Adipose tissue (tissue), 3 donors: Measurements from ENCODE around the gene USP24. TPM values are rescaled to one million over a fixed set of nuclear protein-coding genes. Genes with fewer than 3 reads are reported as not detected.

ENCODE experiments used
- H3K27ac ChIP-seq: one replicate; pipeline ENCODE4 v1.5.1; 2013; ENCODE audit warnings: low read depth, low read length
- WGBS, 3 donors: extraction: QIAGEN DNeasy Blood & Tissue Kit; methylation state at CpG; one replicate each; pipeline ENCODE4 v1.1.7; 2013; 5-methylcytosine and 5-hydroxymethylcytosine counted together
- polyA plus RNA-seq, 3 donors: library from polyadenylated mRNA; stranded (reverse); fragments of 200-250 nt; gene quantifications; one replicate each; pipeline ENCODE4 v1.2.3, GENCODE V29; 2013
- donor health status: healthy with polysubstance abuse.
- donor health status: Bipolar disorder and iron deficiency.
- donor health status: healthy.

USP24 gene
- polyA plus RNA-seq, 3 donors = 6.6 to 16.0 (median 9.3) TPM

DNA sequence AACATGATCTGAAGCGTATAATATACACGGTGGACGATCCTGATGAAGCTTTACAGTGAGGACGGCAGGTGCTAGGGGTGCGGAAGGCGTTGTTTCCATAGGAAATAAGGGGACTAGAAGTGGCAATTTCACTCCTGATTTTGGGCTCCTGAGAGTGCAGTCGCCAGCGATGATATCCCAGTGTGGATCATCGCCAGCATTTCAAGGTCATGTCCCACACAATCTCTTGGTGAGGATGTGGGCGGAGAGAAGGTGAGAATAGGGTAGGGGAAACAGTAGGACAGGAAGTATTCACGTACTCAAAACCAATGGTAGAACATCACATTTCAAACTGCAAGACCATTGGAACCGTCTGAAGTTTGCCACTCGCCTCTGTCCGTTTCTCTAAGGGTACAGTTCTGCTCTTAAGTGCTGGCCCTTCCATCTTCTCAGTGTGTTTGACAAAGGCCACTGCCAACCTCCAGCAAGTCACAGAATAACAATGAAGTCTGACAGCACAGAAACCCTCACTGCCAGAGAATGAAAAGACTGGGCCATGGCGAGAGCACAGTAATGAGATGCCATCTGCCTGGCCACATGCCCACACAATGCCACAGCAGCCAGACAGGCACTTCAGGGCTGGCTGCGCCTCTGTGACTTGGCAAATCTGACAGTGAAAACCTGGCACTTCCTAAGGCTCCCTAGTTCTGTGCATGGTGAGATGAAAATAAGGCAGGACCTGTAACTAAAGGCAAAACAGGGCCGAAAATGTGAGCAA, 148.0 kb downstream of the USP24 start:
- 84 to 90% (median 89%) methylated on average over 17 of the region's 17 CpGs for WGBS, 3 donors
- H3K27ac ChIP-seq = no peak overlapping the region

DNA sequence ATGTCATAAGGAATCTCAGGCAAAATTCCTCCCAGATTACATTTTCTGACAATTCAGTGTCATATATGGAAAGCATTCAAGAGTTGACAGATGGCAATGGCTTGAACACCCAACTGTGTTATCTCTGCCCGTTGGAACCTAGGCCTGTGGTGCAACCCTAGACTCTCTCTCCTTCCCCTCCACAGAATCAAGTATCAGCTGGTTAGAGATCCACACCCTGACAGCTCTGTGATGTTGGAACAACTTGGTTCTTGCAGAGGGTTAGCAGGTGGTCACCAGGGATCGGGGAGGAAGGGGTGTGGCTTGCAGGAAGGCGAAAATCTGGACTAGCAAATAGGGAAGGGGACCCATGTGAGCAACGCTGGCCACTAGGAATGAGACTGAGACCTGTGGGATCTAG, 149.5 kb downstream of the USP24 start:
- no peak overlapping the region for H3K27ac ChIP-seq
- WGBS, 3 donors = 81 to 88% (median 83%) methylated on average over 4 of the region's 4 CpGs

DNA sequence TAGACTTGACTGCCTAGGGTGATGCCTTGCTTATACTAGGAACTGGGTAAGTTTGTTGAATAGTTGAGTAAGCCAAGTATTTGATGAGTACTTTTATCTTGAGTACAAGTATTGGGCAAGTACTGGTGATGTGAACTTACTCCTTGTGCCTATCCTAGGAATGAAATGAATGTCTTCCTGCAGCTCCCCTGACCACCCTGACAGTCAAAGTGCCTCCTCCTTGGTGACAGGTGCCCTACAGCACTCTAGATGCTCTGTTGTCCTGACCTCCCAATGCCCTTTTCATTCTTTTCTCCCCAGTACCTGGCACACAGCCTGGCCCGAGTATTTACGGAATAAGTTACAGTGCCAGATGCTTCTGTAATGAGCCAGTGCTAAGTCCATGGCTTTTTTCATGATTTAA, 150.3 kb downstream of the USP24 start:
- no peak overlapping the region for H3K27ac ChIP-seq
- 33 to 52% (median 43%) methylated on average over 2 of the region's 2 CpGs for WGBS, 3 donors

DNA sequence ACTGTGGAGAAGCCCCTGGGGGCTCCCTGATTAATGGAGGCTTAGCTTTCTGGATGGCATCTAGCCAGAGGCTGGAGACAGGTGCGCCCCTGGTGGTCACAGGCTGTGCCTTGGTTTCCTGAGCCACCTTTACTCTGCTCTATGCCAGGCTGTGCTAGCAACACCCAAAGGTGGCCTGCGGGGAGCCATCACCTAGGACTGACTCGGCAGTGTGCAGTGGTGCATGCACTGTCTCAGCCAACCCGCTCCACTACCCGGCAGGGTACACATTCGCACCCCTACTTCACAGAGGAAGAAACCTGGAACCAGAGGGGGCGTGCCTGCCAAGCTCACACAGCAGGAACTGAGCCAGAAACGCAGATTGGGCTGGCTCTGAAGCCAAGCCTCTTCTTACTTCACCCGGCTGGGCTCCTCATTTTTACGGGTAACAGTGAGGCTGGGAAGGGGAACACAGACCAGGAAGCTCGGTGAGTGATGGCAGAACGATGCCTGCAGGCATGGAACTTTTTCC, 151.0 kb downstream of the USP24 start:
- H3K27ac ChIP-seq = no peak overlapping the region
- WGBS, 3 donors = 50 to 67% (median 54%) methylated on average over 12 of the region's 12 CpGs

DNA sequence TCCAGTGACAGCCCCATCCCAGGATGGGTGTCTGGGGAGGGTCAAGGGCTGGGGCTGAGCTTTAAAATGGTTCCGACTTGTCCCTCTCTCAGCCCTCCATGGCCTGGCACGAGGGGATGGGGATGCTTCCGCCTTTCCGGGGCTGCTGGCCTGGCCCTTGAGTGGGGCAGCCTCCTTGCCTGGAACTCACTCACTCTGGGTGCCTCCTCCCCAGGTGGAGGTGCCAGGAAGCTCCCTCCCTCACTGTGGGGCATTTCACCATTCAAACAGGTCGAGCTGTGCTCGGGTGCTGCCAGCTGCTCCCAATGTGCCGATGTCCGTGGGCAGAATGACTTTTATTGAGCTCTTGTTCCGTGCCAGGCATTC, 151.6 kb downstream of the USP24 start:
- no peak overlapping the region for H3K27ac ChIP-seq
- WGBS, 3 donors = 84 to 88% (median 87%) methylated on average over 9 of the region's 9 CpGs

DNA sequence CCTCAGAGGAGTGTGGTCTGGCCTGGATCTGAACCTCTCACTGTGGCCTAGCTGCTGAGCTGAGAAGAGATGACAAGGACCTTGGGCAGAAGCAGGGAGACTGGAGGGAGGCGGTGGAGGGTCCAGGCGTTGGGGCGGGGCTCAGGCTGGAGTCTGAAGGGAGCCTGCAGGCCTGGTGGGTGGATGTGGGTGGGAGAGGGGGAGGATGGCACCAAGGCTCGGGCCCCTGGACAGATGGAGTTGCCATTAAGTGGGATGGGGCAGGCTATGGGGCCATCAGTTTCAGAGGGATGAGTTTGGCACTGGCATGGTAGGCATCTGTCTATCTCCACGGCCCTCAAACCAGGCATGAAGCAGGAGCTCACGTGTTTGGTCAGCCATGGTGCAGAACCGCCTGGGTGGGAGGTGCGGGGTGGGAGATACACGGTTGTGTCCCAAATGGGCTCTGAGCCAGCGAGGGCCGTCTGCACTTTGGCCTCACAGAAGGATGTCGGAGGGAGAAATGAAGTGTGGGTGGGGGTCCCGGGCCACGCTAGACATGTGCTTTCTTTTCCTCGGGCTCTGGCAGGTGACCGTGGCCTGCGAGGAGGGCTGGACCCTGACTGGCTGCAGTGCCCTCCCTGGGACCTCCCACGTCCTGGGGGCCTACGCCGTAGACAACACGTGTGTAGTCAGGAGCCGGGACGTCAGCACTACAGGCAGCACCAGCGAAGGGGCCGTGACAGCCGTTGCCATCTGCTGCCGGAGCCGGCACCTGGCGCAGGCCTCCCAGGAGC, 152.2 kb downstream of the USP24 start:
- 92 to 93% (median 92%) methylated on average over 28 to 29 of the region's 29 CpGs for WGBS, 3 donors
- H3K27ac ChIP-seq = no peak overlapping the region

DNA sequence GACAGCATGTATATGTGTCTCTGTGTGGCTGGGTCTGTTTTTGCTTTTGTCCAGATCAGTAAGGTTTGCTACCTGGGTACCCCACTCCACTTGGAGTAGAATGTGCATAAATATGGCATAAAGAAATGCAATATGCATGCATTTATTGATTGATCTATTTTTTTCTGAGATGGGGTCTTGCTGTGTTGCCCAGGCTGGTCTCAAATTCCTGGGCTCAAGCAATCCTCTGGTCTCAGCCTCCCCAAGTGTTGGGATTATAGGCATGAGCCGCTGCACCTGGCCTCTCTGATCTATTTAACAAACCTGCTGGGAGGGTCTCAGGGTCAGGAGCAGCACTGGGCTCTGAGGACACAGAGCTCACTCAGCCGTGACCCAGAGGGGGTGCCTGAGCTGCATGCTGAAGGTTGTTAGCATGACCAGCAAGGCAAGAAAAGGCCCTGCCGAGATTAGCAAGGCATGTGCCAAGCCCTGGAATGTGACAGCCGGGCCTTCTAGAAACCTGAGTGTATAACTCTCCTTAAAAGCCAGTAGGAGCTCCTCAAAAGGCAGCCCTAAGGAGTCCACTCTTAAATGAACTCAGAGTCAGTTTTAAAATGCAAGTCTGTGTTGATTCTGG, 153.3 kb downstream of the USP24 start:
- H3K27ac ChIP-seq = no peak overlapping the region
- WGBS, 3 donors = 86 to 88% (median 87%) methylated on average over 4 of the region's 4 CpGs

DNA sequence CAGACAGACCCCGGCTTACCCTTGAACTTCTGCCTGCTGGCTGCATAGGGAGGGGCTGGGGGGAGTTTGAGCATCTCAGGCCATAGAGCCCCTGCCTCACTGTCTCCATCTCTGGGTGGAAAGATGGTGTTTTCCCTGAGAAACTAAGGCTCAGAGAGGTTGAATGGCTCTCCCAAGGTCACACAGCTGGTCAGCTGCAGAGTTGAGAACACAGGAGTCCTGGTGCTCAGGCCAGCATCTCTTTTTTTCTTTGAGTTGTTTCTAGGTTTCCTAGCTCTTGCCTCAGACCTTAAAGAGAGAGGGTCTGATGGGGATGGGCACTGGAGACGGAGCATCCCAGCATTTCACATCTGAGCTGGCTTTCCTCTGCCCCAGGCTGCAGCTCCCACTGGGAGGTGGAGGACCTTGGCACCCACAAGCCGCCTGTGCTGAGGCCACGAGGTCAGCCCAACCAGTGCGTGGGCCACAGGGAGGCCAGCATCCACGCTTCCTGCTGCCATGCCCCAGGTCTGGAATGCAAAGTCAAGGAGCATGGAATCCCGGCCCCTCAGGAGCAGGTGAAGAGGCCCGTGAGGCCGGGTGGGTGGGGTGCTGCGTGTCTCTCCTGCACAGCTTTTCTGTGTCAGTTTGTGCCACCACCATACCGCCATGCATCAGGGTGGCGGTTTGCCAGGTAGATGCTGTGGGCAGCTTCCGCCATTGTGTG, 154.0 kb downstream of the USP24 start:
- WGBS, 3 donors = 83 to 86% (median 84%) methylated on average over 13 of the region's 13 CpGs
- H3K27ac ChIP-seq = no peak overlapping the region

DNA sequence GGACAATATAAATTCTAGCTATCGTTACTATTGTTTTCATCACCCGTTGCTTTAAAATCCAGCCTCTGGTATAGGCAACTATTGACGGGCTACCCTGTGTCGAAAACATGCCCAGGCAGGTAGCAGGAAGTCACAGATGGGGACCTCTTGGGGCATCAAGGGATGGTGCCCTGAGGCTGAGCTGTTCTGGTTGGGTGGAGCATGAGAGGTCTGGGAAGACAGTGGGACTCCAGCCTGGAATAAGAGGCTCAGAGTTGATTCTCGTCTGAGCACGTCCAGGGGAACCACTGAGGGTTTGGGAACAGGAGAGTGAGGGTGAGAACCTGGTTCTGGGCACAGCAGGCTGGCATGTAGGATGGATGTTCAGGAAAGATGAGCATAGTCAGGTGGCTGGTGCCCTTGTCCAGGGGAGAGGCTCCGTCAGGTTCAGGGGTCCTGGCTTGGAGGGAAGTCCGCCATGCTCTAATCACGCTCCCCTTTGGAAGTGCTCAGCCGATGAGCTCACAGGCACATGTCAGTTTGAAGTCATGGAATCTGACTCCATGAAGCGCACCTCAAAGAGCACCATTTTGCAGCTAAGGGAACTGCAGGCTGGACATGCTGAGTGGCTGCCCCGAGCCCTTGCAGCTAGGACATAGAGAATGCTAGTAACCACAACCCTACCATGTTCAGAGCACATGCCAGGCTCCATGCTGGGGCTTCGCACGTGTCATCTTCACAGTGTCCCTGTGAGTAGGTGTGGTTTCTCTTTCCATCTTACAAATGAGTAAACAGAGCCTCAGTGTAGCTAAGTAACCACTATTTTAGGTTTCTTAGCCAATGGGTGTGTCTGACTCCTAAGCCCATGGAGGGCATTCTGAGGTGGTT, 154.8 kb downstream of the USP24 start:
- WGBS, 3 donors = 90 to 93% (median 92%) methylated on average over 14 of the region's 14 CpGs
- no peak overlapping the region for H3K27ac ChIP-seq

DNA sequence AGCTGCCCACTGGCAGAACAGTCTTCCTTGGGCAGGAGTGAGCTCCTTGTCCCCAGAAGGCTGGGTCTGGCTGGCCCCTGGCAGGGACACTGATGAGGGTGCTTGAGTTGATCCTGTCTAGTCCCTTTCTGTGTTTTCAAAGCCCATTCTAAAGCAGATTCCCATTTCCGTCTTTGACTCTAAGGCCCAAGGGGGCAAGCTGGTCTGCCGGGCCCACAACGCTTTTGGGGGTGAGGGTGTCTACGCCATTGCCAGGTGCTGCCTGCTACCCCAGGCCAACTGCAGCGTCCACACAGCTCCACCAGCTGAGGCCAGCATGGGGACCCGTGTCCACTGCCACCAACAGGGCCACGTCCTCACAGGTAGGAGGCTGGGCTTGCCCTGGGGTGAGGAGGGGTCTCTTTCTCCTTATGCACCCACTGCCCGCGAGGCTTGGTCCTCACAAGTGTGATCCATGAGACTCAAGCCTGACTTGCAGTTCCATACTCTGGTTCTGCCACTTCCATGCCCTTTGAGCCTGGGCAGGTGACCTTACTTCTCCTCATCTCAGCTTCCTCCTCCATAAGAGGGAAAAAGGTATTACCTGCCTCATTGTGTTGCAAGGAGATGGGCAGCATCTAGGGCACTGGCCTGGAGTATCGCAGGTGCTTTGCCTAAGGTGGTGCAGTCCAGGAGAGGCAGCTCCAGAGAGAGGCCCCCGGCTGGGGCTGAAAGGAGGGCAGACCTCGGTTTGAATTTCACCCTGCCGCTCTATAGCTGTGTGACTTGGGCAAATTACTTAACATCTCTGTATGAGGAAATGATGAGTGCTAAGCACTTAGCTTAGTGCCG, 155.6 kb downstream of the USP24 start:
- 87 to 90% (median 90%) methylated on average over 14 of the region's 14 CpGs for WGBS, 3 donors
- H3K27ac ChIP-seq = no peak overlapping the region

DNA sequence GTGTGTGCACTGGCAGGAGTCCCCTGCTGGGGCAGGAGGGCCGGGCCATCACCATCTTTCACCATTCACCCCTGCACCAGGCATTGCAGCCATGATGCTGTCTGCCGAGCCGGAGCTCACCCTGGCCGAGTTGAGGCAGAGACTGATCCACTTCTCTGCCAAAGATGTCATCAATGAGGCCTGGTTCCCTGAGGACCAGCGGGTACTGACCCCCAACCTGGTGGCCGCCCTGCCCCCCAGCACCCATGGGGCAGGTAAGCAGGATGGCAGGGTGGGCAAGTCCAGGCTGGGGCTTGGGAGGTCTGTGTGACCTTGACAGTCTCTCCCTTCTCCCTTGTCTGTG, 157.2 kb downstream of the USP24 start:
- no peak overlapping the region for H3K27ac ChIP-seq
- WGBS, 3 donors = 92 to 95% (median 93%) methylated on average over 6 of the region's 6 CpGs

DNA sequence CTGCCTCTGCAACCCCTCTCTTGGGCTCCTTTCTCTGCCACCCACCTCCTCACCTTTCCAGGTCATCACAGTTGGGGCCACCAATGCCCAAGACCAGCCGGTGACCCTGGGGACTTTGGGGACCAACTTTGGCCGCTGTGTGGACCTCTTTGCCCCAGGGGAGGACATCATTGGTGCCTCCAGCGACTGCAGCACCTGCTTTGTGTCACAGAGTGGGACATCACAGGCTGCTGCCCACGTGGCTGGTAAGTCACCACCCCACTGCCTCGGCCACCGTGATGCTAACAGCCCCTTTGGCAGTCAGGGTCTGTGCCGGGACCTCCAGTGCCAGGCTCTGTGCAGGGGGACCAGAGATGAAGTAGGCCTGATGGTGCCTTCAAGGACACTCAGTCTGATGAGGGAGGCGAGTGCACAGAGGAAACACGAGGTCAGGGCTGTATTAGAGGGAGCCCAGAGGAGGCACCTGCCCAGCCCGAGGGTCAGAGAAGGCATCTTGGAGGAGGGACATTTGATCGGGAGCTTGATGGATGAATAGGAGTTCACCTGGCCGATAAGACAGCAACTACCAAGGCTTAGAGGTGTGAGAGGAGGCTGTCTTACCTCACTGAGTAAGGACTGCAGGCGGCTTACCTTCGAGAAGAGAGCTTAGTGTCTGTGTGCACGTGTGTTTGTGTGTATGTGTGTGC, 157.8 kb downstream of the USP24 start:
- H3K27ac ChIP-seq = no peak overlapping the region
- 90 to 93% (median 92%) methylated on average over 15 of the region's 15 CpGs for WGBS, 3 donors

DNA sequence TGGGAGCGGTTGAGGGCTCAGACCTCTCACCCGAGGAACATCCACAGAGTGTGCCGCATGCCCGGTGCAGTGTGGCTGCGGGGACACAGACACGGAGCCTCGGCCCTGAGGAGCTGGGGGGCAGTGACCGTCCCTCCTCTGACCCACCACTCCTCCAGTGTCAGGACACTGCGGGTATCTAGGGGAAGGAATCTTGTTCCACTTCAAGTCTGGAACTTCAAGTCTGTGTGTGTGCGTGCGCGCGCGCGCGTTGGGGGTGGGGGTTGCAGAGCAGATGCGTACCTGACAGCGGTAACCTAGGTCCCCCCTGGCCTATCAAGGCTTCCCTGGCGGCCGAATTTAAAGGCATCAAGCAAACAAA, 158.6 kb downstream of the USP24 start:
- no peak overlapping the region for H3K27ac ChIP-seq
- 96 to 97% (median 96%) methylated on average over 20 of the region's 20 CpGs for WGBS, 3 donors

DNA sequence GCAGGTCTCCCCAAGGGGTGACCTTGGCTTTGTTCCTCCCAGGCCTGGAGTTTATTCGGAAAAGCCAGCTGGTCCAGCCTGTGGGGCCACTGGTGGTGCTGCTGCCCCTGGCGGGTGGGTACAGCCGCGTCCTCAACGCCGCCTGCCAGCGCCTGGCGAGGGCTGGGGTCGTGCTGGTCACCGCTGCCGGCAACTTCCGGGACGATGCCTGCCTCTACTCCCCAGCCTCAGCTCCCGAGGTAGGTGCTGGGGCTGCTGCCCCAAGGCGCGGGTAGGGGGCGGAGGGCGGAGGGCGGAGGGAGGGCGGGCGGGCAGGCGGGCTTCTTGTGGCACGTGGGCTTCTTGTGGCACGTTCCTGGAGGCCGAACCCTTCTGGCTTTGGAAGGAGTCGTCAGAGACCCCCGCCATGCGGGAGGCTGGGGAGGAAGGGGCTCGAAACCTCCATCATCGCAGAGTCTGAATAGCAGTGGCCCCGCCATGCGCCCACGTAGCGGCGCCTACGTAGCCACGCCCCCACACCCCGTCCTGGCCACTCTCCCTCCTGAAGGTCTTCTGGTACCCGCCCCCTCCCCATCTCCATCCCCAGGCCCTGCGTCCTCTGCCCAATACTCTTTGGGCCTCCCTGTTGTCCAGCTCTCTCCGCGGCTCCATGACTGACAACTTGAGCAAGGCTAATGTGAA, 159.1 kb downstream of the USP24 start:
- H3K27ac ChIP-seq = no peak overlapping the region
- 91 to 97% (median 93%) methylated on average over 34 to 42 of the region's 42 CpGs for WGBS, 3 donors

DNA sequence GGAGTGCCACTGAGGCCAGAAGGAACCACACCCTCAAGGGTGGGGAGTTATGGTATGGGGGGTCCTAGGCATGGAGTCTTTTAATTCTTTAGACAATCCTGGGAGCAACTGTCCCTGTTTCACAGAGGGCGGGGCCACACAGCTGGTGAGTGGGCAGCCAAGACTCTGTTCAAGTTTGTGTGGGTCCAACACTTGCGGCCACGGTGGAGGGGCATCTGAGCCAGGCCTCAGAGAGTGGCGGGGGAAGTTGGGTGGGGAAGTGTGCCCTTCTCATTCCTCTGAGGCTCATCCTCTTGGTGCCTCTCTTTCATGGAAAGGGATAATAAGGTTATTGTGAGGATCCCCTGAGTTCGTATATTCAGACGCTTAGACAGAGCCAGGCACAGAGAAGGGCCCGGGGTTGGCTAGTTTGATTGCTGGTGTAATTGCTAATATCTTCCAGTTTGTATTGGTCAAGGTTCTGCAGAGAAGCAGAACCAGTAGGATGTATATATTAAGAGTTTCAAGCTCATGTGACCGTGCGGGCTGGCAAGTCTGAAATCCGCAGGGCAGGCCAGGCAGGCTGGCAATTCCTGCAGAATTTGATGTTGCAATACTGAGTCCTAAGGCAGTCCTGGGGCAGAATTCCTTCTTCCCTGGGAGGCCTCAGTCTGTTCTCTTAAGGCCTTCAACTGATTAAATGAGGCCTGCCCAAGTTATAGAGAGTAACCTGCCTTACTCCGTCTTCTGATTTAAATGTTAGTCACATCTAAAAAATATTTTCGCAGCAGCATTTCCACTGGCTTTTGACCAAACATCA, 159.9 kb downstream of the USP24 start:
- WGBS, 3 donors = 79 to 87% (median 85%) methylated on average over 12 of the region's 12 CpGs
- no peak overlapping the region for H3K27ac ChIP-seq
